GM21737 (cell line): Measurements from ENCODE around the gene UBB.
"Not testable (repeated sequence)": the region's sequence is repeated elsewhere in the genome, so short reads cannot be mapped to it uniquely, and the experiment has no call there.

Experiments used
- ATAC-seq: cut with Tn5 transposase; IDR thresholded peaks from one replicate; pipeline ENCODE4 v1.9.1; 2021; ENCODE audit warnings: mild to moderate bottlenecking, moderate library complexity; ENCODE audit not compliant: unreplicated experiment

The UBB gene

DNA sequence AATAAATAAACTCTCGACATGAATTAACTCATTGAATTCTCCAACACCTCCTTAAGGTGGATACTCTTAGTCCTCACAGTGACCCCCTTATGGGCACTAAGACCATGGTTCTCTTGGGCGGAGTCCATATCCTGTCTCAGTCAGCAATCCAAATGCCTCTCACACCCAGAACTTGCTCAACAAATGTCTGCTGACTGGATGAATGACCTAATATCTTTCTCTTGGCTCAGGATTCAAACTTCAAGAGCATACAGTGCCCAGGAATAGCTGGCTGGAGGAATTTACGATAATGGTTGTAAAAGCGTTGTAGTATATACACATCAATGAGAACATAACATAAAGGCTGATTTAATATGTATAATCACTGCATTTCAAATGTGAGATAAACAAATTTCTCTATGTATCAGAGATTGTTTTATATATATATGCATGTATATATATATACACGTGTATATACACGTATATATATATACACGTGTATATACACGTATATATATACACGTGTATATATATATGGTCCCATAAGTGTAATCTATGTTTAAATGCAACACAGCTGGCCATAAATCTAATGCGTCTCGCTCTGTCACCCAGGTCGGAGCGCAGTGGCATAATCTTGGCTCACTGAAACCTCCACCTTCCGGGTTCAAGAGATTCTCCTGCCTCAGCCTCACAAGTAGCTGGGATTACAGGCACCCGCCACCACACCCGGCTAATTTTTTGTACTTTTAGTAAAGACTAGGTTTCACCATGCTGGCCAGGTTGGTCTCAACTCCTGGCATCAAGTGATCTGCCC is 6.5 kb upstream of the UBB start:
- no peak for ATAC-seq

- ATAC-seq: no peak
Measured at GRCh38 chr17:16377941-16378341, 3.0 kb upstream of the UBB start.

DNA sequence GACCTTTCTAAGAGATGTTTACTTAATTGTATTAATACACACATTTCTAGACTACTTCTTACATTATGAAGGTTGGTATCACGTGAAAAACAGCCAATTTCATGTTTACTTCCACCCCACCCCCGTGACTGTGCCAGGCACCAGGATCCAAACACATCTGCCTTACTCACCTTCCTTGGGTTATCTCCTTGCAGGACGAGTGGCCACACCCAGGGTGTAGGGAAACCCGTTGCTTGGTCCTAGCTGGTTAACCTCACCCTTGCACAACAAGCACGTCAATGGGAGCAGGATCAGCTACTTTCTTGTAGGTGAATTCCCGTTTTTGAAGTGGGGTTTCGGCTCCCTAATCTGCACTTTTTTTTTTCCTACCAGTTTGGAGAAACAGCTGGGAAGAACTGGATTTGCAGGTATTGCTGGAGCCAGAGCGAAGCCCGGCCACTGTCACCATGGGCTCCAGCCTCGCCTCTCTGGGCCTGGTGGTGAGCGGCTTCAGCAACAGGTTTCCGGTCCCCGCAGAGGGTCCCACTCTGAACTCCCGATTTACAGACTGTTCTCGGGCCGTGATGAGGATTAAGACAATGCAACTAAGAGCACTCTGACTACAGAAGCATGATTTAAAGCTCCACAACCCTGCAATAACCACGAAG is 2.1 kb upstream of the UBB start:
- ATAC-seq: no peak

GRCh38 chr17:16379654-16380053 is 1.2 kb upstream of the UBB start:
- no peak for ATAC-seq

DNA sequence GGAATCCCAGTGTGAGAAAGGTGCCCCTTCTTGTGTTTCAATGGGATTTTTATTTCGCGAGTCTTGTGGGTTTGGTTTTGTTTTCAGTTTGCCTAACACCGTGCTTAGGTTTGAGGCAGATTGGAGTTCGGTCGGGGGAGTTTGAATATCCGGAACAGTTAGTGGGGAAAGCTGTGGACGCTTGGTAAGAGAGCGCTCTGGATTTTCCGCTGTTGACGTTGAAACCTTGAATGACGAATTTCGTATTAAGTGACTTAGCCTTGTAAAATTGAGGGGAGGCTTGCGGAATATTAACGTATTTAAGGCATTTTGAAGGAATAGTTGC is 567 bp downstream of the UBB start:
- ATAC-seq: no peak

DNA sequence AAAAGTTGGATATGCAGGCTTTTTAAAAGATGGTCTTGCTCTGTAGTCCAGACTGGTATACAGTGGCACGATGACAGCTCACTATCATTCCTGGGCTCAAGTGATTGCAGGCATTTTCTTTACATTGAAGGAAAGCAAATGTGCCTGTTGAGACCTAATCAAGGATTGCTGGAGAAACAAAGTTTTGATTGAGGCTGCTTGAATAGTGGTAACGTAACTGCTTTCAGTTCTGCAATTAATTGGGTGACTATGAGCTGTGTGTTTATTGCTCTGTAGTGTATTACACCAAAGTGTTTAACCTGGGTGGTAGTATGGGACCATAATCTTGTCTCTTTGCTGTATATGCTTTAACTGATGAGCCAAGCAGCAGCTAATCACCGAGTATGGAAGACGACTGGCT is 2.3 kb downstream of the UBB start:
- ATAC-seq: no peak

DNA sequence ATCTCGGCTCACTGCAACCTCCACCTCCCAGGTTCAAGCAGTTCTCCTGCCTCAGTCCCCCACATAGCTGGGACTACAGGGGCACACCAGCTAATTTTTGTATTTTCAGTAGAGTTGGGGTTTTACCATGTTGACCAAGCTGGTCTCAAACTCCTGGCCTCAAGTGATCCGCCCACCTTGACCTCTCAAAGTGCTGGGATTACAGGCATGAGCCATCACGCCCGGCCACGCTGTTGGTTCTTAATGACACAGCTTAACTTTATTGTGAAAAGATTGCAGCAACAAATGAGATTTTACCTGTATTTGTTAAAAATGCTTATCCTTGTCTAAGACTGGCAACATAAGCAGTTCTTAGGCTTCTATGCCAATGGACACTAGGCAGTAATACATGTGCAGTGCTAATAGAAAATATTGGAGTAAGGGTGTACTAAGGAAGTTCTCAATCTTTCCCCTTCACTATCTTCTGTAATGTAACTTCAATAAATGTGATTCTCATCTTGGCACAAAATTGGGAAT is 2.9 kb downstream of the UBB start:
- ATAC-seq: no peak

- ATAC-seq: no peak
Measured at GRCh38 chr17:16384557-16384956, 3.7 kb downstream of the UBB start.

DNA sequence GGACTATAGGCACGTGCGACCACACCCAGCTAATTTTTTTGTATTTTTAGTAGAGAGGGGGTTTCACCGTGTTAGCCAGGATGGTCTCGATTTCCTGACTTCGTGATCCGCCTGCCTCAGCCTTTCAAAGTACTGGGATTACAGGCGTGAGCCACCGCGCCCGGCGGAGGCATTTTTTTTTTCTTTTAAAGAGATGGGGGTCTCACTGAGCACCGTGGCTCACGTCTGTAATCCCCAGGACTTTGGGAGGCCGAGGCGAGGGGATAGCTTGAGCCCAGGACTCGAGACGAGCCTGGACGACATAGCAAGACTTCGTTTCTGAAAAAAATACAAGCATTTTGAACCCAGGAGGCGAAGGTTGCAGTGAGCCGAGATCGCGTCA is 5.2 kb downstream of the UBB start:
- ATAC-seq: peak; percentile 11

DNA sequence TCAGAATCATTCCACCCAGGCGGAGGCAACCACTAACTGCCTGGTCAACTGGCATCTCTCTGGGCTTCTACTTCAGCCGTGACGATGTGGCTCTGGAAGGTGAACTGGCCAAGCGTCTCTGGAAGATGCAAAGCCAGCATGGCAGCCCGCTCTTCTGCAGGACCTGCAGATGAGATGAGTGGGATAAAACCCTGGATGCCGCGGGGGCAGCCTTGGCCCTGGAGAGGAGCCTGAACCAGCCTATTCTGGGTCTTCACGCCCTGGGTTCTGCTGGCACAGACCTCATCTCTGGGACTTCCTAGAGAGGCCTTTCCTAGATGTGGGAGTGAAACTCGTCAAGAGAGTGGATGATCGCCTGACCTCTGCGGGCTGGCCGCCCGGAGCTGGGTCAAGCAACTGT is 10.6 kb downstream of the UBB start:
- no peak for ATAC-seq

- ATAC-seq: not testable (repeated sequence)
Measured at GRCh38 chr17:16392491-16392890, 11.6 kb downstream of the UBB start.

DNA sequence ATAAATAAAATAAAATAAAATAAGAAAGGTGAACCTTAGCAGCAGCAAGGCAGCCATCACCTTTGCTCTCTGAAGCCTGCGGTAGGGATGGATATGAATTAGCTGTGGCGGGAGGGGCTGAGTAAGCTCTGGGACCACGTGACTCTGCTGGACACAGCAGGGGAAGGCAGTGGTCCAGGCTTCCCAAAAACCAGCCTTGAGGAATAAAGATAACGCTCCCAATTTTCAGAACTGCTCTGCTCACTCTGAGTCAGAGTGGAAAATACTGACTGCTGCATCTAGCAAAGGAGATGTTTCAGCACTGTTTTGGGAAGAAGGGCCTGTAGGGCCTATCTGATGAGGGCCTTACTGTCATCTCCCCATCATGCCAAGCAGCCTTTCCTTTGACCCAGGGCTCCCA is 15.0 kb downstream of the UBB start:
- not testable (repeated sequence) for ATAC-seq

- ATAC-seq: not testable (repeated sequence)
Measured at GRCh38 chr17:16396693-16397092, 15.8 kb downstream of the UBB start.

DNA sequence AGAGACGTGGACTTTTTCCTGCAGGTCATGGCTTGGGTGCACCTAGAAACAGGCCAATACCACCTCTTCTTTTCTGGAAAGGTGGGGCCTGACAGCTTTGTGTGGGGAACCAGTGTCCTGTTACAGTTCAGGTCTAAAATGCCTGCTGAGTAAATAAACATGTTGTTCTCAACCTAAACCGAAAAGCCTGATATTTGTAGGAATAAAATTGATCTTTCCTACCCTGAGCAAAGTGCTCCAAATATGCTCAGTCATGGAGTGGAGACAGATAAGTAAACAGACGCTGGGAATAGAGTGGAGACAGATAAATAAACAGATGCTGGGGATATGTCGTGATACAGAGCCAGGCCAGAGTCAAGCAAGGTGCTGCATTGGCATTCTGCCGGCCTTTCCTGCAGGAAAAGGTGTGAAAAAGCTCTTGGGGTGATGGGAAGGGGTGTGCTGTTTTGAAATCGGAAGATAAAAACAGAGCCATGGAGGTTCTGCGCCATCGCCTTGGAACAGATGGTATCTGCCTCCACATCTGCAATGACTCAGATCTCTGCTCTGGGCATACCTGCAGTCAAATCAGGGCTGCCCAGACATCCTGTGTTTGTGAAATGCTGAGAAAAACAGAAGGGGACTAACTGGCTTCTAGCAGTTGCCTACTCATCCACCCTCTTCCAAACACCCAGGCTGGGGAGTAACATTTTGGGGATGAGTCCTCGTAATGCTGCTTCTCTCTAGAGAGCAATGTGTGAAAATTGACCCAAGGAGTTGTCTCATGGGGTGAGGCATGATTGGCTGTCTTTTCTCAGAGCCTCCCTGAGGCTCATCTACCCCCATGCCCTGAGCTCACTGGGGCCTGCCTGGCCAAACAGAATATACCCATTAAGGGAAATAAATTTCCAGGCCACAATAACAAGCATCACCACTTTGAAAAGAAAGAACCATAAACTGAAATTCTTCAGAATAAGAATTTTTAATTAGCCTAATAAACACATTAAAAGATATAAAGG is 17.7 kb downstream of the UBB start:
- peak; percentile 91 for ATAC-seq

- not testable (repeated sequence) for ATAC-seq
Measured at GRCh38 chr17:16403847-16404246, 23.0 kb downstream of the UBB start.

DNA sequence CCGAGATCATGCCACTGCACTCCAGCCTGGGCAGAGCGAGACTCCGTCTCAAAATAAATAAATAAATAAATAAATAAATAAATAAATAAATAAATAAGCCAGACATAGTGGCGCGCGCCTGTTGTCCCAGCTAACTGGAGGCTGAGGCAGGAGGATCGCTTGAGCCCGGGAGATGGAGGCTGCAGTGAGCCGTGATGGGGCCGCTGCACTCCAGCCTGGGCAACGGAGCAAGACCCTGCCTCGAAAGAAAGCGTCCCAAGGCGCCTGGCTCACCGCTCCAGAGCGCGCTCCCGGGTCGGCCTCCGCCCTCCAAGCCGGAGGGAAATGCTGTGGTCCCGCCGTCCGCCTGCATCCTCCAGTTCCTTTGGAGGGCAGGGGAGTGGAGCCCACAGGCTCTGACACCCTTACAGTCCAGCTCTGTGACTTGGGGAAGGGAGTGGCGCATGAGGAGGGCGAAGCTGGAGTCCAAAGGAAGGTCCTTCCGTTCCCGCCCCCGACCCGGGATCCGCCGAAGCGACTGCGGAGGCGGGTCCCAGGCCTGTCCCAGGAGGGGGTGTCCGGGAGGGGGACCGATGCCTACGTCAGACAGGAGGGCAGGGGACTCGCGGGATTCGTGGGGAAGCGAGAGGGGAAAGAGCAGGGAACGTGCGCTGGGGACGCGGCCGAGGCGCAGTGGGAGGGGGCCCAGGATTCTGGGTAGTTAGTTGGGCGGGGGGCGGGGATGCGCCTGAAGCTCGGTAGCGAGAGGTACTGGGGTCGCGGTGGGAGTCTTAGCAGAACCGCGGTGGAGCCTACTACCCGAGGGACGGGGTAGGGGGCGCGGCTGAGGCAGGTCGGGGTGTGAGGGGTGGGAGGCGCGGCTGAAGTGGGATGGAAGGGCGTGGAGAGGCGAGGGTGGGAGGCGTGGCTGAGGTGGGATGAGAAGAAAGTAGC is 26.1 kb downstream of the UBB start:
- ATAC-seq: no peak

DNA sequence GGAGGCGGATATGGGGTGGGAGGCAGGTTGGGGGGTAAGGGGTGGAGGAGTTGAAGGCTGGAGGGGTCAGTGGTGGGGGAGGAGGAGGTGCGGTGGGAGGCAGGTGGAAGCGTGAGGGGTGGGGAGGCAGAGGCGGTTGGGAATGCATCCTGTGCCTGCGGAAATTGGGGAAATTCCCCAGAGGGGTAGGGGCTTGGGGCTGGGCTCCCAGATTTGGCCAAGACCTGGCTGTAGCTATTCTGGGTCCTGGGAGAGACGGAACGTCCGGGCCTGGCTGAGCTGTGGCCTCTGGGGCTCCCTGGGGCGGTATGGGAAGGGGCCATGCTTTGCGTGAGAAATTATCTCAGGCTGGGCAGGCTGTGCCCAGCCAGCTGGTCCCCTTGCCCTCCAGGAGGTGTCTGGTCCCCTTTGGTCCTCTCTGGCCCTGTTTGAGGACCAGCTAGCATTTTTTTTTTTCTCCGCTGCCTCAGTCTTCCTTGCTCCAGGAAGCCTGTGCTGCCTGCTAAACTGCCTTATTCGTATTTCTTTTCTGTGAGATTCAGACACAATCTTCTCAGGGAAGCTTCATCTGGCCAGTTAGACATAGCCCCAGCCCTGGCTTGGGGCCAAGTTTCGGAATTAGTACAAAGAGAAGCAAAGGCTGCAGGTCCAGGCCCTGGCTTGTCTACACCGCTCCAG is 27.2 kb downstream of the UBB start:
- ATAC-seq: peak; percentile 81

GRCh38 chr17:16415031-16415924 is 34.4 kb downstream of the UBB start, which contains the start of gene TRPV2:
Gene TRPV2 (plus strand): TSS chr17:16415571. CDS start chr17:16417669, 2,098 bp downstream.
- ATAC-seq: no peak

DNA sequence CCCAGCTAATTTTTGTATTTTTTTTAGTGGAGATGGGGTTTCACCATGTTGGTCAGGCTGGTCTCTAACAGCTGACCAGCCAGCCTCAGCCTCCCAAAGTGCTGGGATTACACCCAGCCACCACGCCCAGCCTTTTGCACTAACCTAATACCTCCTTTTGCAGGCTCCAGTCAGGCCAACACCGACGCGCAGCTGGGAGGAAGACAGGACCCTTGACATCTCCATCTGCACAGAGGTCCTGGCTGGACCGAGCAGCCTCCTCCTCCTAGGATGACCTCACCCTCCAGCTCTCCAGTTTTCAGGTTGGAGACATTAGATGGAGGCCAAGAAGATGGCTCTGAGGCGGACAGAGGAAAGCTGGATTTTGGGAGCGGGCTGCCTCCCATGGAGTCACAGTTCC is 36.5 kb downstream of the UBB start:
- no peak for ATAC-seq
